GM18505 (cell line): ENCODE measurements around the gene CFAP45.

Experiments used
- ATAC-seq: cut with Tn5 transposase; IDR thresholded peaks from one replicate; pipeline ENCODE4 v1.9.1; 2021; ENCODE audit not compliant: unreplicated experiment
- POLR2A ChIP-seq: IDR thresholded peaks from 4 replicates; pipeline ENCODE4 v1.6.1; 2011; ENCODE audit warnings: borderline replicate concordance; ENCODE audit not compliant: insufficient read depth, insufficient read length; ENCODE audit errors: extremely low read depth

CFAP45 gene

GRCh38 chr1:159933347-159933746, 33.4 kb upstream of the CFAP45 start:
- ATAC-seq = no peak
- no peak for TF ChIP-seq POLR2A

- no peak for TF ChIP-seq POLR2A
- no peak for ATAC-seq
Observed at GRCh38 chr1:159932296-159933285, 32.6 kb upstream of the CFAP45 start.

GRCh38 chr1:159931795-159932173, 31.8 kb upstream of the CFAP45 start:
- ATAC-seq = no peak
- TF ChIP-seq POLR2A = no peak

GRCh38 chr1:159931101-159931794, 31.3 kb upstream of the CFAP45 start:
- no peak for ATAC-seq
- no peak for TF ChIP-seq POLR2A

- ATAC-seq = no peak
- no peak for TF ChIP-seq POLR2A
Observed at GRCh38 chr1:159930634-159931033, 30.7 kb upstream of the CFAP45 start.

- no peak for TF ChIP-seq POLR2A
- ATAC-seq = no peak
Observed at GRCh38 chr1:159930216-159930615, 30.3 kb upstream of the CFAP45 start.

GRCh38 chr1:159929155-159930051, 29.4 kb upstream of the CFAP45 start:
- no peak for TF ChIP-seq POLR2A
- no peak for ATAC-seq

- no peak for TF ChIP-seq POLR2A
- ATAC-seq = no peak
Observed at GRCh38 chr1:159928491-159929050, 28.6 kb upstream of the CFAP45 start.

- no peak for ATAC-seq
- no peak for TF ChIP-seq POLR2A
Observed at GRCh38 chr1:159927849-159928431, 28.0 kb upstream of the CFAP45 start.

GRCh38 chr1:159927211-159927848, 27.4 kb upstream of the CFAP45 start:
- ATAC-seq = no peak
- TF ChIP-seq POLR2A = no peak

- ATAC-seq = peak; percentile 0
- TF ChIP-seq POLR2A = no peak
Observed at GRCh38 chr1:159925719-159926078, 25.7 kb upstream of the CFAP45 start.

- peak; percentile 97 for TF ChIP-seq POLR2A
- peak; percentile 59 for ATAC-seq
Observed at GRCh38 chr1:159924791-159925718, 25.1 kb upstream of the CFAP45 start, which contains the start of gene TAGLN2. Gene TAGLN2, minus strand, starts transcription at chr1:159925507. Its CDS starts 4,998 bp downstream, at chr1:159920509.
